H1 (cell line): ENCODE results near the gene PRX. TPM values are rescaled to one million over a fixed set of nuclear protein-coding genes. Genes with fewer than 3 reads are reported as not detected.

ENCODE experiments used
- CHD7 ChIP-seq: fragments of 300-600 bp; sonication (generic); IDR thresholded peaks from 2 replicates; pipeline ENCODE4 v1.7.1; 2012; ENCODE audit warnings: low read length, moderate library complexity, mild to moderate bottlenecking, inconsistent platforms; ENCODE audit not compliant: insufficient replicate concordance
- CREB1 ChIP-seq: IDR thresholded peaks from 2 replicates; pipeline ENCODE4 v1.6.1; 2012; ENCODE audit warnings: inconsistent platforms
- EP300 ChIP-seq, 2 experiments: IDR thresholded peaks; 1 replicate in 1 of 2; 2 replicates in 1 of 2; pipeline ENCODE4 v1.6.1; 2011 to 2012; ENCODE audit warnings: low read depth in 2 of 2, low read length in 2 of 2, mild to moderate bottlenecking in 2 of 2, borderline replicate concordance in 1 of 2, inconsistent platforms in 1 of 2, moderate library complexity in 1 of 2
- EZH2 ChIP-seq: fragments of 200-600 bp; sonication (generic); IDR thresholded peaks from 2 replicates; pipeline ENCODE4 v1.7.1; 2012; ENCODE audit warnings: low read depth, mild to moderate bottlenecking, moderate library complexity, low read length, inconsistent platforms; ENCODE audit not compliant: severe bottlenecking
- GABPA ChIP-seq: IDR thresholded peaks from 2 replicates; pipeline ENCODE4 v1.6.1; 2011; ENCODE audit warnings: mild to moderate bottlenecking, low read length, moderate library complexity, borderline replicate concordance; ENCODE audit not compliant: insufficient read depth
- KDM1A ChIP-seq: fragments of 200-600, 300-600 bp; sonication (generic); IDR thresholded peaks from 2 replicates; pipeline ENCODE4 v1.7.1; 2016; ENCODE audit warnings: mild to moderate bottlenecking, low read length, borderline replicate concordance
- MAFK ChIP-seq: IDR thresholded peaks from 2 replicates; pipeline ENCODE4 v1.6.1; 2012; ENCODE audit warnings: low read depth, mild to moderate bottlenecking, improper control_type of control experiment, low read length
- NANOG ChIP-seq: IDR thresholded peaks from 2 replicates; pipeline ENCODE4 v1.6.1; 2011; ENCODE audit warnings: low read length, low read depth, mild to moderate bottlenecking, inconsistent platforms; ENCODE audit not compliant: insufficient read depth, poor library complexity, severe bottlenecking
- RFX5 ChIP-seq: IDR thresholded peaks from 2 replicates; pipeline ENCODE4 v1.6.1; 2011; ENCODE audit warnings: low read depth, low read length, improper control_type of control experiment, borderline replicate concordance
- TCF12 ChIP-seq: IDR thresholded peaks from 2 replicates; pipeline ENCODE4 v1.6.1; 2011; ENCODE audit warnings: low read depth, mild to moderate bottlenecking, low read length
- polyA plus RNA-seq, 7 experiments: library from polyadenylated mRNA; depleted of rRNA in 3 of 7; stranded (reverse) in 5 of 7; unstranded in 2 of 7; fragments of >200 nt in 5 of 7; fragments of 200-250 nt in 2 of 7; gene quantifications; 1 replicate in 5 of 7; 2 replicates in 1 of 7; 4 replicates in 1 of 7; pipeline versions ENCODE4 v1.2.1 to v1.2.3, GENCODE V29; 2011 to 2013; ENCODE audit warnings: missing spikeins in 2 of 7, mixed read lengths in 2 of 7
- total RNA-seq: library from RNA; stranded (reverse); fragmentation: NEBNext Ultra II Directional; extraction: Animal tissue kit (Norgen Biotek cat#: 25700); gene quantifications from 2 replicates; pipeline ENCODE4 v1.2.1, GENCODE V29; 2021

PRX gene
- total and polyA plus RNA-seq, 2 of the 8 experiments (the other 6 are each of a cell fraction or from before 2014, with no cell fraction given), result 2.8 to 5.8 TPM

- no peak for TF ChIP-seq CHD7
- no peak for TF ChIP-seq EZH2
- no peak for TF ChIP-seq MAFK
- TF ChIP-seq KDM1A, result no peak
- no peak for TF ChIP-seq RFX5
- TF ChIP-seq EP300 (IDR thresholded peaks at IDR 0.05; ENCODE audit: borderline replicate concordance in 1 of 2, low read depth in 2 of 2, low read length in 2 of 2), result no peak
- TF ChIP-seq CREB1, result no peak
- TF ChIP-seq GABPA, result no peak
- no peak for TF ChIP-seq NANOG
- TF ChIP-seq TCF12, result no peak
These were observed 14.6 kb downstream of the PRX start (continued) for GRCh38 chr19:40398417-40399131.
